MM.1S (cell line): ENCODE data around the gene ADRA1B.

Experiments
- CTCF ChIP-seq: fragments of 300-600 bp; sonication (generic); IDR thresholded peaks from 2 replicates; pipeline ENCODE4 v1.5.1; 2016; ENCODE audit warnings: antibody characterized with exemption, low read length, mixed read lengths
- EZH2 ChIP-seq: fragments of 300-600 bp; sonication (generic); optimal IDR thresholded peaks from 2 replicates; pipeline ENCODE3; 2017; ENCODE audit warnings: low read depth, mild to moderate bottlenecking, antibody characterized with exemption, low read length, mixed read lengths

- TF ChIP-seq CTCF (no peak), EZH2 (no peak)
Measured at GRCh38 chr5:159899067-159900049, 16.9 kb upstream of the ADRA1B start.
